ENCODE results near the gene GNB1L.

The GNB1L gene

GRCh38 chr22:19772673-19773469, 81.8 kb downstream of the GNB1L start:
- no peak overlapping the region for H4K8ac ChIP-seq (ENCODE audit: low read length)
- H3K79me1 ChIP-seq (replicated peaks; ENCODE audit: low read length, poor library complexity, severe bottlenecking): no peaks in the 10 kb centered on the region
- H3K4me1 ChIP-seq (ENCODE audit: control insufficient read depth, insufficient read depth, low read depth, low read length): no peaks in the 10 kb centered on the region
- DNase-seq: no peak
- H3K4me2 ChIP-seq (ENCODE audit: low read length, poor library complexity, severe bottlenecking): no peak overlapping the region
- no peak overlapping the region for H3K4me3 ChIP-seq (ENCODE audit: insufficient read depth in 1 of 2, low read depth in 1 of 2, low read length in 2 of 2)
- no peak overlapping the region for H3K18ac ChIP-seq (ENCODE audit: low read depth in 1 of 2, low read length in 2 of 2)
- no peak overlapping the region for H3K9ac ChIP-seq (ENCODE audit: low read length)
- no peak overlapping the region for H2BK120ac ChIP-seq (ENCODE audit: low read depth, low read length)
- no peak overlapping the region for H2BK5ac ChIP-seq (ENCODE audit: low read depth, low read length, poor library complexity, severe bottlenecking)
- H2AFZ ChIP-seq (ENCODE audit: low read depth, low read length): no peak overlapping the region
- H3K14ac ChIP-seq (ENCODE audit: low read length in 2 of 2): no peak overlapping the region
- no peak overlapping the region for H3K23ac ChIP-seq (ENCODE audit: low read length in 2 of 2)
- H3K27me3 ChIP-seq (ENCODE audit: control insufficient read depth in 1 of 2, insufficient read depth in 1 of 2, low read length in 2 of 2): peaks cover 73 to 75% of the 10 kb centered on the region in 2 experiments
- H4K91ac ChIP-seq (ENCODE audit: low read length): no peak overlapping the region
- 88% methylated on average over 25 of the region's 25 CpGs for WGBS
- H3K9me3 ChIP-seq (ENCODE audit: control insufficient read depth, low read length): no peaks in the 10 kb centered on the region
- H2BK15ac ChIP-seq (ENCODE audit: low read depth, poor library complexity, severe bottlenecking): no peak overlapping the region
- H2AK5ac ChIP-seq (ENCODE audit: low read length, severe bottlenecking): no peak overlapping the region
- H2BK12ac ChIP-seq (ENCODE audit: low read length in 2 of 2): no peak overlapping the region
- H3K4ac ChIP-seq (ENCODE audit: low read depth in 1 of 2, low read length in 2 of 2): no peak overlapping the region
- no peak overlapping the region for H3K27ac ChIP-seq (ENCODE audit: low read length, poor library complexity, severe bottlenecking)
- no peaks in the 10 kb centered on the region for H3K36me3 ChIP-seq (ENCODE audit: control insufficient read depth in 1 of 2, insufficient read depth in 2 of 2, low read depth in 1 of 2, low read length in 2 of 2)

GRCh38 chr22:19772422-19772672, 82.3 kb downstream of the GNB1L start:
- no peak overlapping the region for H2BK12ac ChIP-seq (ENCODE audit: low read length in 2 of 2)
- DNase-seq: no peak
- no peak overlapping the region for H3K27ac ChIP-seq (ENCODE audit: low read length, poor library complexity, severe bottlenecking)
- H2AFZ ChIP-seq (ENCODE audit: low read depth, low read length): no peak overlapping the region
- no peak overlapping the region for H3K4me2 ChIP-seq (ENCODE audit: low read length, poor library complexity, severe bottlenecking)
- H3K27me3 ChIP-seq (ENCODE audit: control insufficient read depth in 1 of 2, insufficient read depth in 1 of 2, low read length in 2 of 2): peaks cover 79 to 80% of the 10 kb centered on the region in 2 experiments
- H3K9ac ChIP-seq (ENCODE audit: low read length): no peak overlapping the region
- H3K36me3 ChIP-seq (ENCODE audit: control insufficient read depth in 1 of 2, insufficient read depth in 2 of 2, low read depth in 1 of 2, low read length in 2 of 2): no peaks in the 10 kb centered on the region
- no peak overlapping the region for H4K91ac ChIP-seq (ENCODE audit: low read length)
- no peak overlapping the region for H2BK5ac ChIP-seq (ENCODE audit: low read depth, low read length, poor library complexity, severe bottlenecking)
- no peaks in the 10 kb centered on the region for H3K79me1 ChIP-seq (replicated peaks; ENCODE audit: low read length, poor library complexity, severe bottlenecking)
- no peak overlapping the region for H2BK15ac ChIP-seq (ENCODE audit: low read depth, poor library complexity, severe bottlenecking)
- H3K9me3 ChIP-seq (ENCODE audit: control insufficient read depth, low read length): no peaks in the 10 kb centered on the region
- no peak overlapping the region for H3K14ac ChIP-seq (ENCODE audit: low read length in 2 of 2)
- no peak overlapping the region for H3K23ac ChIP-seq (ENCODE audit: low read length in 2 of 2)
- H2AK5ac ChIP-seq (ENCODE audit: low read length, severe bottlenecking): no peak overlapping the region
- no peaks in the 10 kb centered on the region for H3K4me1 ChIP-seq (ENCODE audit: control insufficient read depth, insufficient read depth, low read depth, low read length)
- H3K4ac ChIP-seq (ENCODE audit: low read depth in 1 of 2, low read length in 2 of 2): no peak overlapping the region
- H3K4me3 ChIP-seq (ENCODE audit: insufficient read depth in 1 of 2, low read depth in 1 of 2, low read length in 2 of 2): no peak overlapping the region
- WGBS: 92% methylated on average over 4 of the region's 4 CpGs
- H3K18ac ChIP-seq (ENCODE audit: low read depth in 1 of 2, low read length in 2 of 2): no peak overlapping the region
- no peak overlapping the region for H2BK120ac ChIP-seq (ENCODE audit: low read depth, low read length)
- H4K8ac ChIP-seq (ENCODE audit: low read length): no peak overlapping the region

GRCh38 chr22:19770349-19771220, 84.1 kb downstream of the GNB1L start:
- Histone ChIP-seq H2BK15ac (ENCODE audit: low read depth, poor library complexity, severe bottlenecking) (no peak overlapping the region), H3K9me3 (ENCODE audit: control insufficient read depth, low read length) (no peaks in the 10 kb centered on the region), H2BK12ac (ENCODE audit: low read length in 2 of 2) (no peak overlapping the region), H3K9ac (ENCODE audit: low read length) (no peak overlapping the region), H2BK5ac (ENCODE audit: low read depth, low read length, poor library complexity, severe bottlenecking) (no peak overlapping the region), H3K27me3 (ENCODE audit: control insufficient read depth in 1 of 2, insufficient read depth in 1 of 2, low read length in 2 of 2) (peaks cover 75 to 80% of the 10 kb centered on the region in 2 experiments), H2BK120ac (ENCODE audit: low read depth, low read length) (no peak overlapping the region), H2AK5ac (ENCODE audit: low read length, severe bottlenecking) (no peak overlapping the region), H4K8ac (ENCODE audit: low read length) (no peak overlapping the region), H3K4me2 (ENCODE audit: low read length, poor library complexity, severe bottlenecking) (no peak overlapping the region), H3K36me3 (ENCODE audit: control insufficient read depth in 1 of 2, insufficient read depth in 2 of 2, low read depth in 1 of 2, low read length in 2 of 2) (no peaks in the 10 kb centered on the region), H3K14ac (ENCODE audit: low read length in 2 of 2) (no peak overlapping the region), H3K4me1 (ENCODE audit: control insufficient read depth, insufficient read depth, low read depth, low read length) (peaks cover 12% of the 10 kb centered on the region), H3K79me1 (replicated peaks; ENCODE audit: low read length, poor library complexity, severe bottlenecking) (no peaks in the 10 kb centered on the region), H3K23ac (ENCODE audit: low read length in 2 of 2) (no peak overlapping the region), H2AFZ (ENCODE audit: low read depth, low read length) (no peak overlapping the region), H3K4me3 (ENCODE audit: insufficient read depth in 1 of 2, low read depth in 1 of 2, low read length in 2 of 2) (no peak overlapping the region), H3K4ac (ENCODE audit: low read depth in 1 of 2, low read length in 2 of 2) (no peak overlapping the region), H4K91ac (ENCODE audit: low read length) (no peak overlapping the region), H3K18ac (ENCODE audit: low read depth in 1 of 2, low read length in 2 of 2) (no peak overlapping the region), H3K27ac (ENCODE audit: low read length, poor library complexity, severe bottlenecking) (no peak overlapping the region)
- DNase-seq: no peak
- WGBS: 82% methylated on average over 25 of the region's 25 CpGs

- WGBS: 92% methylated on average over 12 of the region's 12 CpGs
- Histone ChIP-seq H2BK15ac (ENCODE audit: low read depth, poor library complexity, severe bottlenecking) (no peak overlapping the region), H3K27me3 (ENCODE audit: control insufficient read depth in 1 of 2, insufficient read depth in 1 of 2, low read length in 2 of 2) (peaks cover 84 to 88% of the 10 kb centered on the region in 2 experiments), H2BK120ac (ENCODE audit: low read depth, low read length) (no peak overlapping the region), H3K27ac (ENCODE audit: low read length, poor library complexity, severe bottlenecking) (no peak overlapping the region), H3K18ac (ENCODE audit: low read depth in 1 of 2, low read length in 2 of 2) (no peak overlapping the region), H3K9ac (ENCODE audit: low read length) (no peak overlapping the region), H3K4me3 (ENCODE audit: insufficient read depth in 1 of 2, low read depth in 1 of 2, low read length in 2 of 2) (no peak overlapping the region), H4K8ac (ENCODE audit: low read length) (no peak overlapping the region), H3K23ac (ENCODE audit: low read length in 2 of 2) (no peak overlapping the region), H2AFZ (ENCODE audit: low read depth, low read length) (no peak overlapping the region), H3K4me2 (ENCODE audit: low read length, poor library complexity, severe bottlenecking) (no peak overlapping the region), H2AK5ac (ENCODE audit: low read length, severe bottlenecking) (no peak overlapping the region), H3K36me3 (ENCODE audit: control insufficient read depth in 1 of 2, insufficient read depth in 2 of 2, low read depth in 1 of 2, low read length in 2 of 2) (no peaks in the 10 kb centered on the region), H3K14ac (ENCODE audit: low read length in 2 of 2) (no peak overlapping the region), H3K9me3 (ENCODE audit: control insufficient read depth, low read length) (no peaks in the 10 kb centered on the region), H3K4me1 (ENCODE audit: control insufficient read depth, insufficient read depth, low read depth, low read length) (peaks cover 14% of the 10 kb centered on the region), H2BK12ac (ENCODE audit: low read length in 2 of 2) (no peak overlapping the region), H2BK5ac (ENCODE audit: low read depth, low read length, poor library complexity, severe bottlenecking) (no peak overlapping the region), H3K79me1 (replicated peaks; ENCODE audit: low read length, poor library complexity, severe bottlenecking) (no peaks in the 10 kb centered on the region), H4K91ac (ENCODE audit: low read length) (no peak overlapping the region), H3K4ac (ENCODE audit: low read depth in 1 of 2, low read length in 2 of 2) (no peak overlapping the region)
- DNase-seq: no peak
These were observed 85.3 kb downstream of the GNB1L start for GRCh38 chr22:19769393-19769715.
